Activated T-cell treated with anti-CD3 and anti-CD28 coated beads, Interleukin-2, amount 50 U/mL, for 72 hours (primary cell): ENCODE measurements around the gene ALKBH7. TPM values are rescaled to one million over a fixed set of nuclear protein-coding genes. Genes with fewer than 3 reads are reported as not detected.

Experiments used
- ATAC-seq, 2 donors: fragments of 150-1000 bp; cut with Tn5 transposase; replicated peaks in 1 of 2; 2 replicates each; pipeline ENCODE4 v1.10.0; 2021; ENCODE audit warnings: moderate library complexity in 2 of 2, mild to moderate bottlenecking in 1 of 2
- DNase-seq, 2 donors: peaks; one replicate each; pipeline ENCODE4 v3.0.0; 2021 to 2022; ENCODE audit warnings: mixed read lengths in 1 of 2
- H3K27ac Mint-ChIP-seq: one replicate; pipeline ENCODE4 v1.8.0; 2022; ENCODE audit warnings: mild to moderate bottlenecking, moderate library complexity, mixed read lengths
- H3K27me3 Mint-ChIP-seq: one replicate; pipeline ENCODE4 v1.8.0; 2022; ENCODE audit warnings: low read depth, mixed read lengths
- H3K36me3 Mint-ChIP-seq, 2 donors: one replicate each; pipeline ENCODE4 v1.8.0; 2022; ENCODE audit warnings: mixed read lengths in 2 of 2, mild to moderate bottlenecking in 1 of 2; ENCODE audit not compliant: insufficient read depth in 2 of 2
- H3K4me1 Mint-ChIP-seq: one replicate; pipeline ENCODE4 v1.8.0; 2022; ENCODE audit warnings: low read depth, mixed read lengths
- H3K4me3 Mint-ChIP-seq, 2 donors: one replicate each; pipeline ENCODE4 v1.8.0; 2022; ENCODE audit warnings: mild to moderate bottlenecking in 2 of 2, mixed read lengths in 2 of 2, moderate library complexity in 2 of 2
- H3K9me3 Mint-ChIP-seq, 2 donors: one replicate each; pipeline ENCODE4 v1.8.0; 2022; ENCODE audit warnings: mixed read lengths in 2 of 2
- total RNA-seq, 2 donors: library from RNA; stranded (reverse); gene quantifications; one replicate each; pipeline ENCODE4 v1.2.3, GENCODE V29; 2022

The ALKBH7 gene
- total RNA-seq, 2 donors from 2014 or later = 60.5 to 65.2 TPM

DNA sequence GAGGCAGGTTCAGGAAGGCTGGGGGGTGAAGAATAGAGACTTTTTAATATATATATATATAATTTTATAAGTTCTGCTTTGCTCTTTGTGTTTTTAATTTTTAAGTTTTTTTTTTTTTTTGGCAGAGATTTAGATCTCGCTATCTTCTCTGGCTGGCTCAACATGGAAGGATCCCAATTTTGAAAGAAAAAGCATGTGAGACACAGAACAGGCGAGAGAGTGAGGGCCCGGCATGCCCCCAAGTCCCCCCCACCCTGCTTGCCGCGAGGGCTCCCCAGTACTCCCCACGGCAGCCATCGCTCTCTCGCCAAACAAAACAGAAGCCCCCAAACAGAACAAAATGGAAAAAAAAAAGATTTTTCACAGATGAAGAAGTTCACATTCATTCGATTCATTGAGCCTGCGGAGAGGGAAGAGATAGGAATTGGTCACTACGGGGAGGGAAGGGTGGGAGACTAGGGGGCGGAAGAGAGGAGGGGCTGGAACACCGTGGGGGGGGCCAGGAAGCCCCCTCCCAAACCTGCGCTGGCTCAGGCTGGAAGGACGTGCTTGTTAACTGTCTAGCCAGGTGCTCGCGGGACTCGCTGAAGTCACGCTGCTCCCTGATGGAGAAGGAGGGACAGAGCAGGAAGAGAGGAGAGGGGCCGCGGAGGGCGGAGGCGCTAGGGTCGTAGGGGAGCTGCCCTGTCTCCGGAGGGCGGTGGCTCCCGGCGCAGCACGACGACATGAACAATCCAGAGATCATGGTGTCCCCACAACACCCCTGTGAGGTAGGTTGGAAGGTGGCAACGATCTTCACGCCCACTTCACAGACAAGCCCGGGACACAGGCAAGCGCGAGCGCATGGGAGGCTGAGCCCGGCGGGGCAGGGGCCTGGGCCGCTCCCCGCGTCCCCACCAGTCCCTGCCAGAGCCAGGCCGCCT, 41.4 kb downstream of the ALKBH7 start:
- H3K4me3 Mint-ChIP-seq = no peak overlapping the region
- H3K36me3 Mint-ChIP-seq = peaks cover 0 to 5% of the 10 kb centered on the region in 2 donors
- no peak overlapping the region for H3K27ac Mint-ChIP-seq
- DNase-seq = no peak
- ATAC-seq = no peak
- no peaks in the 10 kb centered on the region for H3K9me3 Mint-ChIP-seq
- H3K27me3 Mint-ChIP-seq = no peaks in the 10 kb centered on the region
- no peaks in the 10 kb centered on the region for H3K4me1 Mint-ChIP-seq

DNA sequence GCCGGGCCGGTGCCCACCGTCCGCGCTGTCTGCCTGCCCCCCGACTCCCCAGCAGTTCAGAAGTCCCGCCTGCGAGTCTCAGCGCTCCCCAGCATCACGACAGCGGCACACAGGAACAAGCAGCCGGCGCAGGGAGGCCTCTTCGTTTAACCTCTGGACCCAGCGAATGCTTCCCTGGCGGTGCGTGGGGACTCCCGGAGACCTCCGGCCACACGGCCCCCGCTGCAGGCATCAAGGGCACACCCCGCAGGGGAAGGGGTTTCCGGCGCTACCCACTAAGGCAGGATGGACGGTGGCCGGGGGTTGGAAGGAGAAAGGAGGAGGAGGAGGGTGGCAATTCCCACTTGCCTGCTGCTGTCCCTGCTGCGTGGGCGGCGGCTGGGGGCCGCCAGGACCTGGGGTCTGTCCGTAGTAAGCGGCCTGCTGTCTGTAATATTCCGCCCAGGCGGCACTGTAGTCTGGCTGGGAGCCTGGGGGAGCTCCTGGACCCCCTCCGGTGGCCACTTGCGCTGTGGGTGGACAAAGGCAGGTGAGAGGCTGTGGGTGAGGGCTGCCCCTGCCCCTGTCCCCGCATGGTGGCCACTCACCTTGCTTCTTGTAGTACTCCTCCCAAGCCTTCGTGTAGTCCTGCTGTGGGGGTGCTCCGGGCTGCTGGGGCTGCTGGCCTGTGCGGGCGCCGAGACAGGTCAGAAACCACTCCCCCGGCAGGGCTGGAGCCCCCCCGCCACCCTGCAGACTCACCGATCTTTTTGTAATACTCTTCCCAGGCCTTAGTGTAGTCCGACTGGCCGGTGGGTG, 42.4 kb downstream of the ALKBH7 start:
- H3K4me1 Mint-ChIP-seq = no peaks in the 10 kb centered on the region
- ATAC-seq (no peak), DNase-seq (no peak)
- no peaks in the 10 kb centered on the region for H3K9me3 Mint-ChIP-seq
- H3K27me3 Mint-ChIP-seq = no peaks in the 10 kb centered on the region
- H3K4me3 Mint-ChIP-seq = no peak overlapping the region
- H3K36me3 Mint-ChIP-seq = peaks cover 0 to 9% of the 10 kb centered on the region in 2 donors
- H3K27ac Mint-ChIP-seq = no peak overlapping the region

GRCh38 chr19:6415591-6416190, 43.1 kb downstream of the ALKBH7 start:
- Mint-ChIP-seq H3K27me3 (no peaks in the 10 kb centered on the region), H3K27ac (no peak overlapping the region), H3K4me3 (no peak overlapping the region), H3K36me3 (peaks cover 0 to 11% of the 10 kb centered on the region in 2 donors), H3K4me1 (peaks cover 1% of the 10 kb centered on the region), H3K9me3 (no peaks in the 10 kb centered on the region)
- ATAC-seq (no peak), DNase-seq (no peak)

GRCh38 chr19:6416658-6417405, 44.2 kb downstream of the ALKBH7 start:
- Mint-ChIP-seq H3K27ac (no peak overlapping the region), H3K9me3 (no peaks in the 10 kb centered on the region), H3K4me3 (no peak overlapping the region), H3K27me3 (no peaks in the 10 kb centered on the region), H3K36me3 (peaks cover 0 to 12% of the 10 kb centered on the region in 2 donors), H3K4me1 (peaks cover 7% of the 10 kb centered on the region)
- ATAC-seq (no peak), DNase-seq (no peak)

DNA sequence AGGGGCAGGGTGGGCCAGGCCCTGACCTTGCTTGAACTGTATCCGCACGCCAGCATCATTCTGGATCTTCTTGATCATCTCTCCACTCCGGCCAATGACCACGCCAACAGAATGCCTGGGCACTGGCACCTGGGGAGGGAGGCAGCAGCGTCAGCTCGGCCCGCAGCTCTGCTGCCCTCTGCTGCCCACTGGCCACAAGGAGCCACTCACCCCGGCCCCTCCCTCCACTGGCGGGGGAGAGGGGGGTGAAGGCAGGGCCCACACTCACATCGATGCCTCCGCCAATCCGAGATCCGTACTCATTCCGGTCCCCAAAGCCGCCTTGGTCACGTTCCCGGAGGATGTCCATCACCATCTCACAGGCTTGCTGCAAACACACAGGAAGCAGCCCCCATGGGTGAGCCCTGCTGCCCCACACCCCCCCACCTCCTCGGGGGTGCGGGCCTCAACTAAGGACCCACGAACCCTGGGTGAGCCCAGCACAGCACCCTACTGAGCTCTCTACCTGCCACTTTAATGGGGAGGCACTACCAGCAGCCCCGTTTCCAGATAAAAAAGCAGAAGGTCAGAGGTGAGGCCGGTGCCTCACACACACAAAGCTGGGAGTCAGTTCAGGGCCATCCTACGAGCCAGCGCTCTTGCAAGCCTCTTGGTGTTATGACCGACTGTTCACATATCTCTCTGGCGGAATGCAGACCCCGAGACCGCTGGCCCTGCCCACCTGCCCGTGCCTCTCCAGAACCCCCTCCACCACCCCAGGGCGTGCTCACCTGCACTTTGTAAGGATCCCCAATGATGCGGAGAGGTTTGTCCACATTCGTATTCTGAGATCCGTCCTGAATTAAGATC, 45.3 kb downstream of the ALKBH7 start:
- Mint-ChIP-seq H3K4me3 (no peak overlapping the region), H3K9me3 (no peaks in the 10 kb centered on the region), H3K36me3 (peaks cover 0 to 18% of the 10 kb centered on the region in 2 donors), H3K4me1 (peaks cover 18% of the 10 kb centered on the region), H3K27ac (no peak overlapping the region), H3K27me3 (no peaks in the 10 kb centered on the region)
- ATAC-seq = no peak
- no peak for DNase-seq

DNA sequence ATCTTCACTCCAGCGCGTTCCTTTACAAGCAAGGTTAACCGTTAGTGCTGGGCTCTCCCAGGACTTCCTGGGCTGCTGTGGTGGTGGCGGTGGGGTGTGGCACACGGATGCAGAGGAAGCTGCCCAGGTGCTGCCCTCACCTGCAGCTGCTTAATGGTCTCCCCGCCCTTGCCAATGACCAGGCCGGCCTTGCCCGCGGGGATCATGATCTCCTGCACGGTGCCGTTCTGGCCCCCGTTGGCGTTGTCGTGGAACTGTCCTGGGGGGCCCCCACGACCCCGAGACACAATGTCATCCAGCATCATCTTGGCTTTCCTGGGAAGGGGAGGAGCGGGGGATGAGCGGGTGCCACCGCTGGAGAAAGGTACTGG, 46.0 kb downstream of the ALKBH7 start:
- Mint-ChIP-seq H3K36me3 (peaks cover 0 to 17% of the 10 kb centered on the region in 2 donors), H3K4me3 (no peak overlapping the region)
- no peak for ATAC-seq

GRCh38 chr19:6421075-6422014, 48.8 kb downstream of the ALKBH7 start:
- ATAC-seq = no peak
- H3K4me1 Mint-ChIP-seq = peaks cover 34% of the 10 kb centered on the region
- H3K27me3 Mint-ChIP-seq = no peaks in the 10 kb centered on the region
- peaks cover 0 to 3% of the 10 kb centered on the region in 2 donors for H3K9me3 Mint-ChIP-seq
- DNase-seq = no peak
- H3K36me3 Mint-ChIP-seq = peaks cover 2 to 19% of the 10 kb centered on the region in 2 donors
- peak overlapping the region; percentile 42 for H3K27ac Mint-ChIP-seq
- H3K4me3 Mint-ChIP-seq = no peak overlapping the region

More for the DNA sequence above, 46.0 kb downstream of the ALKBH7 start:
- Mint-ChIP-seq H3K27ac (no peak overlapping the region), H3K9me3 (no peaks in the 10 kb centered on the region), H3K27me3 (no peaks in the 10 kb centered on the region), H3K4me1 (peaks cover 24% of the 10 kb centered on the region)
- no peak for DNase-seq

DNA sequence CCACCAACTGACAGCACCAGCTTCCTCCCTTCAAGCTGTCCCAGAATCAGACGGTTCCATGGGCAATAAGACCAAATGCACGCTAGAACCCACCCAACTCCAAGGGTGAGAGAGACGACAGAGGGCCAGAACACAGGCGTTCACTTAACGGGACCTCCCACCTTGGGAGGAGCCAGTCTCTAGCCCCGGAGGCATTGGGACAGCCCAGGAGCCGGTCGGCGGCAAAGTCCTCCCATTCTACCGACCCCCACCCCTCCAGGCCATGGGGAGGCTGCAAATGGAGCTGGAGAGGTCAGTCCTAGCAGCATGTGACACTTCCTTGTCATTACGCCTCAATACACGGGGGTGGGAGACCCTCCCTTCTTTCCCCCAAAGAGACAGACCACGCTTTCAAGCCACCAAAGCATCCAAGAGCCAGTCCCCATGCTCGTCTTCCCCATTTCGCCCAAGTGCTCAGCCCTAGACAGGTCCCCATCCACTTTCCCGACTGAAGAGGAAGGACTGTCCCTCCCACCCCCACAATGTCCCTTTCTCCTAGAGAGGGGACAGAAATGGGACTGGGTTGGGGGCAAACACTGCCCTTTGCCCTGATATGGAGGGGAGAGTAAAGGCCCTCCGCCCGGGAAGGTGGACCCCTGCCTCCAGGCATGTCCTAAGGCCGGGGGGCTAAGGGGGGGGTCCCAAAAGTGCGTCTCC, 51.1 kb downstream of the ALKBH7 start:
- H3K27ac Mint-ChIP-seq = peak overlapping the region; percentile 87
- ATAC-seq (no peak), DNase-seq (peak; percentile 23 to 55)
- peaks cover 34% of the 10 kb centered on the region for H3K4me1 Mint-ChIP-seq
- no peaks in the 10 kb centered on the region for H3K27me3 Mint-ChIP-seq
- peaks cover 0 to 3% of the 10 kb centered on the region in 2 donors for H3K9me3 Mint-ChIP-seq
- peak overlapping the region; percentile 91 to 94 for H3K4me3 Mint-ChIP-seq
- H3K36me3 Mint-ChIP-seq = peaks cover 2 to 17% of the 10 kb centered on the region in 2 donors

DNA sequence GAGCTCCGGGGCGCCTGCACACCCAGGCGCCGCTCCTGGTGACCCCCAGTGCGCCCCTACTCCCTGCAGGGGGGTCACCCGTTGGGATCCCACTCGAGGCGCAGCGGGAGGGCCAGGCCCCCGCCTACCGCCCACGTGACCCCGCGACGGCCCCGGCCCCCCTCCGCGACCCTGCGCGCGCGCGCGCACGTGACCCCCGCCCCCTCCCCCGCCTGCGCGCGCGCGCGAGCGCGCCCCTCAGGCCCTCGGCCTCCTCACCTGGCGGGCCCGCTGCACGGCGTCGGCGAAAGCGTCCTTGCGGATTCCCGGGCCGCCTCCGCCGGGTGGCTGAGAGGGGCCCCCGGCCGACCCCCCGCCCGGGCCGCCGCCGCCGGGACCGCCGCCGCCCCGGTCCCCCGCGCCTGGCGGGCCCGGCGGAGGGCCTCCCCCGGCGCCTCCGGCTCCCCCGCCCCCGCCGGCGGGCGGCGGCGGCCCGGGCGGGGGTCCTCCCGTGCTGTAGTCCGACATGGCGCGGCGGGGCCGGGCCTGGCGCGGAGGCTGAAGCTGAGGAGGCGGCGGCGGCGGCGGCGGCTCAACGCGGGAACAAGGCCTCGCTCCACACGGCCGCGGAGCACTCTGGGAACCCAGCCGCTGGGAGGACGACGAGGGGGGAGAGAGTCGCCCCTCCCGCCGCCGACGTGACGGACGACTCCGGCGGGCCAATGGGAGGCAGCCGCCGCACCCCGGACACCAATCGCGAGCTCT, 51.8 kb downstream of the ALKBH7 start, which contains the start of gene KHSRP:
TSS of gene KHSRP (minus strand) at position 617 of the 744 bp plus-strand sequence. CDS start at position 507, 110 bp downstream.
- Mint-ChIP-seq H3K4me1 (peaks cover 35% of the 10 kb centered on the region), H3K27me3 (no peaks in the 10 kb centered on the region), H3K27ac (peak within 1 kb of the TSS; percentile 87), H3K36me3 (peaks cover 2 to 16% of the 10 kb centered on the region in 2 donors), H3K9me3 (peaks cover 0 to 3% of the 10 kb centered on the region in 2 donors), H3K4me3 (peak within 1 kb of the TSS; percentile 91 to 94)
- ATAC-seq (no peak), DNase-seq (peak; percentile 31 to 43)
